KMS-11 (cell line): Measurements from ENCODE around the gene SLC8A1.

Source experiments
- H2AFZ ChIP-seq: fragments of 200-600 bp; sonication (generic); 2 replicates; pipeline ENCODE4 v1.6.1; 2016; ENCODE audit warnings: antibody characterized with exemption, mixed run types, low read depth
- H3K27ac ChIP-seq: fragments of 200-600 bp; sonication (generic); 2 replicates; pipeline ENCODE4 v1.6.1; 2016; ENCODE audit warnings: mild to moderate bottlenecking, mixed run types
- H3K27me3 ChIP-seq: fragments of 200-600 bp; sonication (generic); 2 replicates; pipeline ENCODE4 v1.6.1; 2017; ENCODE audit warnings: mild to moderate bottlenecking, low read depth, mixed run types, moderate library complexity; ENCODE audit not compliant: insufficient read depth
- H3K36me3 ChIP-seq: fragments of 200-600 bp; sonication (generic); 2 replicates; pipeline ENCODE4 v1.6.1; 2017; ENCODE audit warnings: mild to moderate bottlenecking, mixed run types; ENCODE audit not compliant: insufficient read depth
- H3K4me1 ChIP-seq: fragments of 200-600 bp; sonication (generic); 2 replicates; pipeline ENCODE4 v1.6.1; 2016; ENCODE audit warnings: mild to moderate bottlenecking, low read depth, mixed run types; ENCODE audit not compliant: poor library complexity, severe bottlenecking
- H3K4me2 ChIP-seq: fragments of 200-600 bp; sonication (generic); 2 replicates; pipeline ENCODE4 v1.7.0; 2016; ENCODE audit warnings: mild to moderate bottlenecking, mixed run types
- H3K4me3 ChIP-seq: fragments of 200-600 bp; sonication (generic); IDR thresholded peaks from 2 replicates; pipeline ENCODE4 v1.6.1; 2017; ENCODE audit warnings: low read depth, low read length, mixed read lengths; ENCODE audit not compliant: insufficient read depth
- H3K79me2 ChIP-seq: fragments of 200-600 bp; sonication (generic); 2 replicates; pipeline ENCODE4 v1.6.1; 2016; ENCODE audit warnings: low read depth, mixed run types; ENCODE audit not compliant: insufficient read depth
- H3K9ac ChIP-seq: fragments of 200-600 bp; sonication (generic); 2 replicates; pipeline ENCODE4 v1.6.1; 2016; ENCODE audit warnings: mild to moderate bottlenecking, mixed run types
- H4K20me1 ChIP-seq: fragments of 200-600 bp; sonication (generic); 2 replicates; pipeline ENCODE4 v1.6.1; 2016; ENCODE audit warnings: mild to moderate bottlenecking, mixed run types; ENCODE audit not compliant: insufficient read depth
- CTCF ChIP-seq: fragments of 200-600 bp; sonication (generic); conservative IDR thresholded peaks from 2 replicates; pipeline ENCODE4 v1.6.1; 2017; ENCODE audit warnings: low read depth, mild to moderate bottlenecking, antibody characterized with exemption, low read length, moderate library complexity, mixed read lengths

SLC8A1 gene

GRCh38 chr2:40369267-40370006, 82.5 kb downstream of the SLC8A1 start:
- H3K79me2 ChIP-seq: no peaks in the 10 kb centered on the region
- H3K27ac ChIP-seq: no peak overlapping the region
- H4K20me1 ChIP-seq: no peaks in the 10 kb centered on the region
- no peak for TF ChIP-seq CTCF
- H3K4me1 ChIP-seq: no peaks in the 10 kb centered on the region
- H3K9ac ChIP-seq: no peak overlapping the region
- H3K27me3 ChIP-seq: no peaks in the 10 kb centered on the region
- no peak overlapping the region for H3K4me2 ChIP-seq
- no peak overlapping the region for H3K4me3 ChIP-seq
- H2AFZ ChIP-seq: no peak overlapping the region
- no peaks in the 10 kb centered on the region for H3K36me3 ChIP-seq

GRCh38 chr2:40367652-40368051, 84.2 kb downstream of the SLC8A1 start:
- Histone ChIP-seq H3K27me3 (no peaks in the 10 kb centered on the region), H3K27ac (no peak overlapping the region), H3K36me3 (no peaks in the 10 kb centered on the region), H3K4me3 (no peak overlapping the region), H4K20me1 (no peaks in the 10 kb centered on the region), H3K4me2 (no peak overlapping the region), H3K79me2 (no peaks in the 10 kb centered on the region), H3K4me1 (no peaks in the 10 kb centered on the region), H3K9ac (no peak overlapping the region), H2AFZ (no peak overlapping the region)
- no peak for TF ChIP-seq CTCF

- Histone ChIP-seq H3K27me3 (no peaks in the 10 kb centered on the region), H3K27ac (no peak overlapping the region), H3K9ac (no peak overlapping the region), H2AFZ (no peak overlapping the region), H3K36me3 (no peaks in the 10 kb centered on the region), H3K4me2 (no peak overlapping the region), H3K4me3 (no peak overlapping the region), H4K20me1 (no peaks in the 10 kb centered on the region), H3K79me2 (no peaks in the 10 kb centered on the region), H3K4me1 (no peaks in the 10 kb centered on the region)
- TF ChIP-seq CTCF: no peak
Observed at GRCh38 chr2:40367032-40367431, 84.9 kb downstream of the SLC8A1 start.

GRCh38 chr2:40364151-40364874, 87.6 kb downstream of the SLC8A1 start:
- no peaks in the 10 kb centered on the region for H3K79me2 ChIP-seq
- no peak for TF ChIP-seq CTCF
- H3K4me1 ChIP-seq: no peaks in the 10 kb centered on the region
- H3K36me3 ChIP-seq: no peaks in the 10 kb centered on the region
- no peak overlapping the region for H3K27ac ChIP-seq
- no peaks in the 10 kb centered on the region for H4K20me1 ChIP-seq
- no peak overlapping the region for H3K4me2 ChIP-seq
- H3K27me3 ChIP-seq: no peaks in the 10 kb centered on the region
- H3K9ac ChIP-seq: no peak overlapping the region
- H2AFZ ChIP-seq: no peak overlapping the region
- H3K4me3 ChIP-seq: no peak overlapping the region
